MG63 (cell line): Measurements from ENCODE around the gene NUMBL. TPM values are rescaled to one million over a fixed set of nuclear protein-coding genes. Genes with fewer than 3 reads are reported as not detected.

Experiments
- DNase-seq: peaks from one replicate; pipeline ENCODE4 v3.0.0-alpha.2; 2020
- H3K27me3 ChIP-seq: fragments of 250-450 bp; sonication (Bioruptor Pico); 2 replicates; pipeline ENCODE4 v1.5.1; 2020; ENCODE audit warnings: mild to moderate bottlenecking, moderate library complexity
- H3K36me3 ChIP-seq: fragments of 250-450 bp; sonication (Bioruptor Pico); 2 replicates; pipeline ENCODE4 v1.5.1; 2020; ENCODE audit warnings: mild to moderate bottlenecking, moderate library complexity
- H3K4me3 ChIP-seq: fragments of 250-450 bp; sonication (Bioruptor Pico); 2 replicates; pipeline ENCODE4 v1.5.1; 2020; ENCODE audit warnings: mild to moderate bottlenecking, moderate library complexity
- H3K9me3 ChIP-seq: fragments of 250-450 bp; sonication (Bioruptor Pico); 2 replicates; pipeline ENCODE4 v1.5.1; 2020; ENCODE audit warnings: mild to moderate bottlenecking, moderate library complexity
- total RNA-seq: library from RNA; depleted of rRNA; stranded (reverse); fragments of >200 nt; shearing (Covaris generic); gene quantifications from 2 replicates; pipeline ENCODE4 v1.2.3, GENCODE V29; 2014; ENCODE audit warnings: low replicate concordance

The NUMBL gene
- total RNA-seq, 1 experiment from 2014 or later: 42.8 TPM

GRCh38 chr19:40702337-40703012, 12.0 kb upstream of the NUMBL start:
- no peak overlapping the region for H3K4me3 ChIP-seq
- no peaks in the 10 kb centered on the region for H3K27me3 ChIP-seq
- no peaks in the 10 kb centered on the region for H3K9me3 ChIP-seq
- DNase-seq: no peak
- peaks cover 43% of the 10 kb centered on the region for H3K36me3 ChIP-seq

DNA sequence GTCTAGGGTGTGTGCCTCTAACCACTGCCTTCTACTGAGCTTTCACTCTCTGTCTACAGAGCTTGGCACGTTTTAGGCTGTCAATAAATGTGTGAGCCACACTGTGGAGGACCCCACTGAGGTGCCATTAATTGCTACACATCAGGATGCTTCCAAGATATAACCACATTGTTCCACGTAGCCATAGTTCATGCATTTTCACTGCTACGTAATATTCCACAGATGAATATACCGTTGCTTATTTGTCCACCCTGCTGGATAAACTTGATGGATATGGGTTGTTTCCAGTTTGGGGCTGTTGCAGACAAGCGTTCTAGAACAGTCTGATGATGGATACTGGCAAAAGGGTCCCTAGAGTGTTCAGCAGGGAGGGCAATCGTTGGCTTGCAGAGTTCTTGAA, 11.3 kb upstream of the NUMBL start:
- Histone ChIP-seq H3K27me3 (no peaks in the 10 kb centered on the region), H3K9me3 (no peaks in the 10 kb centered on the region), H3K36me3 (peaks cover 46% of the 10 kb centered on the region), H3K4me3 (no peak overlapping the region)
- no peak for DNase-seq

DNA sequence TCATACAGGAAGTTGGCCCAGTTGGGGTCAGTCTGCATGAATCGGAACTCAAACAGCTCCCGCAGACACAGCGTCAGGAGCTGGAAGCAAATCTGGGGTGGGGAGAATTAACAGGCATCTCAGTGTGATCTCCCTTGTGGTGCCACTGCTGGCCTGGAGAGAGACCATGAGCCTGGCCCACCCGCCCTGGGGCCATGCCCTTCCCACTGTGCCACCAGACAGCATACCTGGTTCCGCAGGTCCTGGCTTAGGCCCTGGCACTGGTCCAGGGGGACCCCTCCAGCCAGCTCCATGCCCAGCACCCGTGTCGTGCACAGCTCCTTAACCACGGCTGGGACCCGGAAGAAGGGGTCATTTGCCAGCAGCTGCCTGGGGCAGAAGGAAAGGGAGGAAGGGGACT, 9.6 kb upstream of the NUMBL start:
- no peak for DNase-seq
- peaks cover 44% of the 10 kb centered on the region for H3K36me3 ChIP-seq

DNA sequence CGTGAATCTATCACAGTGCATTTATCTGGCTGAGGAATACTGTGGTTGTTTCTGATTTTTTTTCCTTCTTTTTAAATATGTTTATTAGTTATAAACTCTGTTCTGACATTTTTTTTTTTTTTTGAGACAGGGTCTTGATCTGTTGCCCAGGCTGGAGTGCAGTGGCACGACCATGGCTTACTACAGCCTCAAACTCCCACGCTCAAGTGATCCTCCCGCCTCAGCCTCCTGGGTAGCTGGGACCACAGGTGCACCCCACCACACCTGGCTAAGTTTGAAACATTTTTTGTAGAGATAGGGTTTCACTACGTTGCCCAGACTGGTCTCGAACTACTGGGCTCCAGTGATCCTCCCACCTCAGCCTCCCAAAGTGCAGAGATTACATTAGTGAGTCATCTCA, 6.6 kb upstream of the NUMBL start:
- H3K27me3 ChIP-seq: no peaks in the 10 kb centered on the region
- no peaks in the 10 kb centered on the region for H3K9me3 ChIP-seq
- no peak overlapping the region for H3K4me3 ChIP-seq
- peaks cover 28% of the 10 kb centered on the region for H3K36me3 ChIP-seq
- DNase-seq: no peak

More for the DNA sequence above, 9.6 kb upstream of the NUMBL start:
- Histone ChIP-seq H3K27me3 (no peaks in the 10 kb centered on the region), H3K4me3 (no peak overlapping the region), H3K9me3 (no peaks in the 10 kb centered on the region)

DNA sequence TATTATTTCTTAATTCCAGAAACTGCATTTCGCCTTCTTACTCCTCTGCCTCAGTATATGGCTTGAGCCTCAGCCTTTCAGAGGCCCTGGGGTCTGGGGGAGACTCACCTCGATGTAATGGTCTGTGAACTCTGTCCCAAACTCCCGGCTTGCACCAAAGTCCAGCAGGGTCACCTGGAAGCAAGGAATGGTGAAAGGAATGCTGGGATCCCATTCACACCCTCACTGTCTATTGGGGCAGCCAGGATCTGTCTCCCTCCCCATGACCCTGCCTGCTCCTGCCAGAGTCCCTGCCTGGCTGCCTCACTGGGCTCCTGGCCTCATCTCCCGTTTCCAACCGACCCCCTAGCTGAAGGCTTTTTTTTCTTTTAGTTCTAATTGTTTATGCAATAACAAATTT, 5.4 kb upstream of the NUMBL start:
- DNase-seq: no peak

DNA sequence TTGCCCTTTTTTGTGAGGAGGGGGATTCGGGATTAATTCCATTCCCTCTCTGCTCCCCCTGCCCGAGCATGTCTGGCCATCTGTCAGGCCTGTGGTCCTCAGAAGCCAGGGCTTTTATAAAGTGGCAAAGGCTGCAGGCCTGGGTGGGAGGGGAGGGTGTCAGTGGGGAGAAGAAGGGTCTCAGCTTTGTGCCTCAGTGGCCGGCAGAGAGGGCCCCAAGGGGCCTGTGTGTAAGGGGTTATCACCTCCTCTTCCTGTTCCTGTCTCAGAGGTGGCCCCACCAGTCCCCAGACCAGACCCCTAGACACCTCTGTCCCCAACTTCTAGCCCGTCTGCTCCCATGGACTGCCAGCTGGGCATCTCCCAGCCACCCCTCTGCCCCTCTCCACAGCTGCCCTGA, 3.4 kb upstream of the NUMBL start:
- no peak for DNase-seq
- H3K36me3 ChIP-seq: peaks cover 24% of the 10 kb centered on the region
- H3K4me3 ChIP-seq: no peak overlapping the region
- no peaks in the 10 kb centered on the region for H3K27me3 ChIP-seq
- no peaks in the 10 kb centered on the region for H3K9me3 ChIP-seq

More for the DNA sequence above, 5.4 kb upstream of the NUMBL start:
- H3K27me3 ChIP-seq: no peaks in the 10 kb centered on the region
- no peaks in the 10 kb centered on the region for H3K9me3 ChIP-seq
- no peak overlapping the region for H3K4me3 ChIP-seq
- H3K36me3 ChIP-seq: peaks cover 32% of the 10 kb centered on the region

GRCh38 chr19:40693150-40693788, 2.8 kb upstream of the NUMBL start:
- H3K4me3 ChIP-seq: no peak overlapping the region
- H3K27me3 ChIP-seq: no peaks in the 10 kb centered on the region
- no peaks in the 10 kb centered on the region for H3K9me3 ChIP-seq
- peak; percentile 59 for DNase-seq
- H3K36me3 ChIP-seq: peaks cover 28% of the 10 kb centered on the region

DNA sequence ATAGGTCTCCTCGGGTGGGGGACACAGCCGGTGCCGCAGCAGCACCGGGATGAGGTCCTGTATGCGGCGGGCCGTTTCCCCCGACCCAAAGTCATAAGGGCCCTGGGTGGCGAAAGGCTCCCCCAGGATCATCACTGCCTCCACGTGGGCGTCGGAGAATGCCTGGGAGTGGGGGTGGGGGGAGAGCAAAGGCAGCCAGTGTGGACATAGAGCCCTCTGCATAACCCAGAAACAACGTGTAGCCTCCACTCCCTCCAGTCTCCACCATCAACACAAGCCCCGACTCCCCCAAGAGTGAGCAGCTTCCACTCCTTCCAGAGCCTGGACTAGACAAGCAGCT, 1.7 kb upstream of the NUMBL start:
- no peak for DNase-seq
- Histone ChIP-seq H3K9me3 (no peaks in the 10 kb centered on the region), H3K4me3 (no peak overlapping the region), H3K36me3 (peaks cover 31% of the 10 kb centered on the region), H3K27me3 (no peaks in the 10 kb centered on the region)

DNA sequence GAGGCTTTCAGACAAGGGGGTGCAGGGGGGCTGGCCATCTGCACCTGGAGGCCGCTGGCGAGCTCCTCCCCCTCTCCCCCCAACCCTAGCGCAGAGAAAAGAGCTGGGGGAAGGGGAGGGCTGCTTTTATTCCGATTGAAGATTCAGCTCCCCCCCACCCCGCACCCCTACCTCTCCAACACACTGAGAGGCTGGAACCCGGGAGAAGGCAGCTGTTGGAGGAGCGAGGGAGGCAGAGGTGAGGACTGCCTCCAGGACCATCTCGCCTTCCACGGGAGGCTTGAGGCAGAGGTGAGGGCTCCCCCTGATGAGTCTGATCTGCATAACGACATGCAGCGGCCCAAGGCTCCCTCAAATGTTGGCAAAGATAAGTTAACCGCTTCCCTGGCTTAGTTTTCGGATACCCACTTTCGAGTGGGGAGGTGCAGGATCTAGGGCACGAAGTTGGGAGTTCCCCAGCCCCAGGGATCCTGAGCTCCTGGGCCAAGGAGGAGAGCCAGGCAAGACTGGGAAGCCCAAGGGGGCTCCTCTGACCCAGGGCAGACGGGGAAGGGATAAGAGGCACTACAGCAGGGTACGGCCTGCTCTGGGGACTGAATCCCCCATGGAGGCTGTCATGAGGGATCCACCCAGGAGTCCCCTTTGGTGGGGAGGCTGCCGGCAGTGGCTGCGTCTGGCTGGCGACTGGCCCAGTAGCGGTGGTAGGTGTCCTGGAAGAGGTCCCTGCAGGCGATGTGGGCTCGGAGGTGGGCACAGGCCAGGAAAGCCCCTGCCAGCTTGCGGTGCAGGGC, 1.2 kb upstream of the NUMBL start:
- H3K4me3 ChIP-seq: peak overlapping the region; percentile 81
- H3K9me3 ChIP-seq: no peaks in the 10 kb centered on the region
- H3K36me3 ChIP-seq: peaks cover 37% of the 10 kb centered on the region
- peak; percentile 40 for DNase-seq
- H3K27me3 ChIP-seq: no peaks in the 10 kb centered on the region

DNA sequence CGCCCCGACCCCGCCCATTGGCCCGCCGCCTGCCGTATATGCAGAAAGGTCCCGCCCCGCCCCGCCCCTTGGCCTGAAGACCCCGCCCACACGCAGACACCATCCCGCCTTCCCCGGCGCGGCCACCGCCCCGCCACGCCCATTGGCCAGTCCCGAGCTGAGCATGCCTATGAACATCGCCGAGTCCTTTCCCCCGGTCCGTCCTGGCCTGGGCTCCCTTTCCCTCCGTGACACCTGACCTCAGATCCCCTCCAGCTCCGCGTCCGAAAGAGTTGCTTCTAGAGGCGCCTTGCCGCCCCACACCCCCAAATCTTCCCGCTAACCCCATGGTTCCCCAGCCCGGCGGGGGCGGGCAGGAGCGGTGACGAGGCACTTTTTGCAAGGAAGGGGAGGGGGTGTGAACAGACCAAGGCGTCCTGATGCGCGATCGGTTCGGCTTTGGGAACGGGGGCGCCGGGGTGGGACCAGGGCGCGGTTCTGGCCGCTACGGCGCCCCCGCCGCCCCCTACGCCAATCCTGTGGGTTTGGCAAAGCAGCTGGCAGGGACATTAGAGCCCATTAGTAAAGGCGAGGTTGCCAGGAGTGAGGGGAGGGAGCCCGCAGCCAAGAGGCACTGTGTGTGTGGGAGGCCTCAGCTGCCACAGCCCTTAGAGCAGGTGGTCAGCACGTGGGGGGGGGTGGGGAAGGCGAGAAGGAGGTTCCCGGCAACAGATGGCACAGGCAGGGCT, 406 bp upstream of the NUMBL start:
- Histone ChIP-seq H3K27me3 (no peaks in the 10 kb centered on the region), H3K36me3 (peaks cover 43% of the 10 kb centered on the region), H3K9me3 (no peaks in the 10 kb centered on the region), H3K4me3 (peak overlapping the region; percentile 81)
- DNase-seq: peak; percentile 98

DNA sequence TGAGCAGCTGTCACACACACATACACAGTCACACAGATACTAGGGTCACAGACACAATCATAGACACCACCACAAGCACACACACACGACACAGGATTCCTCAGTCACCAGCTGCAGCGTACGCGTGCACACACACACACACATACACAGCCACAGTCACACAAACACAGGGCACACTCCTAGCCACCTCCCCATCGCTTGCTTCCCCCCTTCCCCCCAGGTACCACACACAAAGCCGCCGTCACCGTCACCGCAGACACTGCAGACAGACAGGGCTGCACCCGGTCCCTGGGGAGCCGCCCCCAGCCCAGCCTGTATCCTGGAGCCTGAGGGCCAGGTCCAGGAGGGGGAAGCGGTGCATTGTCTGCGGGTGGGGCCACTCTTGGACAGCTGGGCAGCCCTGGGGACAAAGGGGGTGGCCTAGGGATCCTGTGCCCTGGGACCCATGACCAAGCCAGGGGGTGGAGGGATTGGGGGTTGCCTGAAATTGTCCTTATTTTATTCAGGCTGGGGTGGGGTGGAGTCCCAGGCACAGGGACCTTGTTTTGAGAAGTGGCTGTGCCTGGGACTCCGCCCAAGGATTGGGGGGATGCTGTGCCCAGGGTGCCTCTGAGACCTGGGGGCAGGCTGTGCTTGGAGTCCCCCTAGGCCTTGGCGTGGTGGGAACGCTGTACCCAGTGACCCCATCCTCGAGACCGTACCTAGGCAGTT, 957 bp downstream of the NUMBL start:
- Histone ChIP-seq H3K27me3 (no peaks in the 10 kb centered on the region), H3K36me3 (peaks cover 51% of the 10 kb centered on the region), H3K9me3 (no peaks in the 10 kb centered on the region), H3K4me3 (peak overlapping the region; percentile 81)
- peak; percentile 42 for DNase-seq

DNA sequence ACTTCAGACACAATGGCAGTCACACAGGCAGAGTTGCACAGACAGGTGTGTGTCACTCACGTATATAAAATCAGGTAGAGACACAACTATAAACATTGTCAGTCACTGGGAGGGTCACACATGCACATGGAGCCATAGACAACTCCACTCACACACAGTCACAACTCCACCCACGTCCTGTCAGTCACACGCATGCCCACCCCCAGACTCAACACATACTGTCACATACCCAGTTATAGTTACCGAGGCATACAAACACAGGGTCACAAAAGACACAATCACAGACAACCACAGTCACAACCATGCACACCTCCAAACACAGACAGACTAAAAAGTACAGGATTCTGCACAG, 1.5 kb downstream of the NUMBL start:
- Histone ChIP-seq H3K36me3 (peaks cover 54% of the 10 kb centered on the region), H3K9me3 (no peaks in the 10 kb centered on the region), H3K4me3 (peak overlapping the region; percentile 81), H3K27me3 (no peaks in the 10 kb centered on the region)
- DNase-seq: no peak

DNA sequence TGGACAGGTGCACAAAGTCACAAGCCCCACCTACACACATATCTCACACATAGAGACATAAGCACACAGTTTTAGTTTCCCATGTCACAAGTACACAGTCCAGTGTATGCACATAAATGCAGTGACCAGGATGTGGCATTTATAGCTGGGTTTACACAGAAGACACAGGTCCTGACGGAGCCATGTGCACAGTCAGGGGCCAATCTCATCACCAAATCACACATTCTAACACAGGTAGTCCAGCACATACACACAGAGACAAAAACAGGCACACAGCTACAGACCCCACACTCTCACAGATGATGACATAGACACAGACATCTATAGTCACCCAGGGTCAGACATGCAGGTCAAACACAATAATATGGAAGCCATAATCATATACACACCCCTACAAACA, 2.1 kb downstream of the NUMBL start:
- Histone ChIP-seq H3K27me3 (no peaks in the 10 kb centered on the region), H3K9me3 (no peaks in the 10 kb centered on the region), H3K4me3 (peak overlapping the region; percentile 81), H3K36me3 (peaks cover 56% of the 10 kb centered on the region)
- DNase-seq: no peak

DNA sequence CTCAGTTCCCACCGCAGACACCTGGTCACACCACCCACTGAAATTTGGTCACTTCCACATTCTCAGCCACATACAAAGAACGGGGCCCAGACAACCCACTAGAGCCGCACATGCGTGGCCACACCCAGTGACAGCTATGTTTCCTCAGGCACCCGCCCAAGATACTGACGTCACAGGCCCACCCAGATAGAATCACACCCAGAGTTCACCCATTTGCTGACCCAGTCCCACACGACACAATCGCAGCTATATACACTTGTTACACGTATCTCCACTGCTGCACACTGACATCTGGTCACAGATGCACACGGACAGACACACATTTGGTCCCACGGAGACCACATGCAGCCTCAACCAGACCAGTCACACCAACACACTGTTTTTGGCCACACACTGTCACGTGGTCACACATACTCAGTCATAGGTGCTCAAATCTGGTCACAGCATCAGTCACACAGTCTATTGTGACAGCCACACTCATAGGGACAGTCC, 2.9 kb downstream of the NUMBL start:
- H3K9me3 ChIP-seq: no peaks in the 10 kb centered on the region
- peak; percentile 35 for DNase-seq
- peaks cover 61% of the 10 kb centered on the region for H3K36me3 ChIP-seq
- H3K27me3 ChIP-seq: no peaks in the 10 kb centered on the region
- no peak overlapping the region; the same call in 1 of the 2 replicates for H3K4me3 ChIP-seq

GRCh38 chr19:40686882-40687524, 3.4 kb downstream of the NUMBL start:
- peaks cover 63% of the 10 kb centered on the region for H3K36me3 ChIP-seq
- H3K27me3 ChIP-seq: no peaks in the 10 kb centered on the region
- no peak overlapping the region for H3K4me3 ChIP-seq
- no peaks in the 10 kb centered on the region for H3K9me3 ChIP-seq
- DNase-seq: no peak

DNA sequence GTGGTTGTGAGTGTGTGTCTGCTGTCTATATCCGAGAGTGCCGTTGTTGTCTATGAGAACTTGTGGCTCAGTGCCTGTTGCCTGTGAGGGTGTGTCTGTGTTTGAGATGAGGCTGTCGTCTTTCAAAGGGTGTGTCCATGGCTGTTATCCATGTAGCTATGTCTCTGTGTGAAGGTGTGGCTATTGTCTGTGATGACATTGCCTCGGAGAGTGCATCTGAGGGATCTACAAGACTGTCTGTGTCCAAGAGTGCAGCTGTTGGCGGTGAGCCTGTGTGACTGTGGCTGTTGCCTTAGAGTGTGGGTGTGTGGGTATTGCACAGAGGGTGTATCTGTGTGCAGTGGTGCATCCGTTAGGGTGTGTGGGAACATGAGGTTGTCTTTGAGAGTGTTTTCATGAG, 4.9 kb downstream of the NUMBL start:
- Histone ChIP-seq H3K27me3 (no peaks in the 10 kb centered on the region), H3K4me3 (no peak overlapping the region), H3K36me3 (peaks cover 70% of the 10 kb centered on the region), H3K9me3 (no peaks in the 10 kb centered on the region)
- DNase-seq: no peak
